NK-92 (cell line): ENCODE results near the gene SSX3.
"Not testable (repeated sequence)": the region's sequence is repeated elsewhere in the genome, so short reads cannot be mapped to it uniquely, and the experiment has no call there.

Experiments used
- DNase-seq: peaks from one replicate; lab custom pipeline; 2025; ENCODE audit not compliant: unreplicated experiment; lab: John Stamatoyannopoulos, UW

SSX3 gene, protein sequence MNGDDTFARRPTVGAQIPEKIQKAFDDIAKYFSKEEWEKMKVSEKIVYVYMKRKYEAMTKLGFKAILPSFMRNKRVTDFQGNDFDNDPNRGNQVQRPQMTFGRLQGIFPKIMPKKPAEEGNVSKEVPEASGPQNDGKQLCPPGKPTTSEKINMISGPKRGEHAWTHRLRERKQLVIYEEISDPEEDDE

DNA sequence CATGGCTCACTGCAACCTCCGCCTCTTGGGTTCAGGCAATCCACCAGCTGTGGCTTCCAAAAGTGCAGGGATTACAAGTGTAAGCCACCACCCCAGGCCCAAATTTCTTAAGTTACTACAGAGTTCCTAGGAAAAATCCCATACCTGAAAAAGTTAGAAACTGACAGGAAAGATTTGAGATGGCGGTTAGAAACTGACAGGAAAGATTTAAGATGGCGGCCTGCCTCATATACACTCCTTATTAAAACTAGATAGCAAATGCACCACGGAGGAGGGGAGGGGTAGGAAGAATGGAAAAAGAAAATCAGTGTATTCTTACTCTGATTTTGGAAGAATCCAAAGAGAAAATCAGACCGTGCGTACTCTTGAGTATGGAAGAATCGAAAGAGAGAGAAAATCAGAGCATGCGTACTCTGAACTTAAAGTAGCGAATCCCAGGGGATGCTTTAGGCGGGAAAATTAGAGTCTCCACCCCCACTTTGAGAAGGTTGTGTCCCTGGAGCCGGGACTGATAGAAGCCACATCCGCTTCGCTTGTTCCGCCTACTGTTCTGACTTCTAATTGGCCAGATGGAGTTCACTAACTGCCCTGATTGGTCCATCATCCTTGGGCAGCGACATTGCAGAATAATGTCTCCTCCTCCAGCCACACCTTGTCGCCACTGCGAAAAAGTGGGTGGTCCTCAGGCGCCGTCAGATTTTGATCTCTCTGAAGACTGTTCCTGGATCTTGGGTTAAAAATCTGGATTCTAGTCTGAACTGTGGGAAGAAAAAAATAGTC is at the start of gene SSX3:
Gene SSX3 (minus strand): TSS at position 389 of the 780 bp plus-strand sequence. CDS start 1,454 bp downstream, outside the sequence.
- not testable (repeated sequence) for DNase-seq

DNA sequence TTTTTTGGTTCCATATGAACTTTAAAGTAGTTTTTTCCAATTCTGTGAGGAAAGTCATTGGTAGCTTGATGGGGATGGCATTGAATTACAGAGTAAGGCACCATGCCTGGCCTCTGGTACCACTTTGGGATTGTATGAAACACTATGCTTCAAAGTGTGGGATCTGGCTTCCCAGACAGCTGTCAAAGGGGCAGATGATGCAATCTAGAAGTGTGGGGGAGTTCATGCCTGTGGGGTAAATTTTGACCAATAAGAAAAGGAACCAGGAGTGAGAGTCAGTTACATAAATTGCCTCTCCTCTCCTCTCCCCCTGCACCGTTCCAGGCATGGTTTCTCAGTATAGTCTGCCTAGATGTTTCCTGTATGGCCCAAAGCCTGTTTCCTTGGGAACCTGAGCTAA is 41.3 kb upstream of the SSX3 start:
- not testable (repeated sequence) for DNase-seq

DNA sequence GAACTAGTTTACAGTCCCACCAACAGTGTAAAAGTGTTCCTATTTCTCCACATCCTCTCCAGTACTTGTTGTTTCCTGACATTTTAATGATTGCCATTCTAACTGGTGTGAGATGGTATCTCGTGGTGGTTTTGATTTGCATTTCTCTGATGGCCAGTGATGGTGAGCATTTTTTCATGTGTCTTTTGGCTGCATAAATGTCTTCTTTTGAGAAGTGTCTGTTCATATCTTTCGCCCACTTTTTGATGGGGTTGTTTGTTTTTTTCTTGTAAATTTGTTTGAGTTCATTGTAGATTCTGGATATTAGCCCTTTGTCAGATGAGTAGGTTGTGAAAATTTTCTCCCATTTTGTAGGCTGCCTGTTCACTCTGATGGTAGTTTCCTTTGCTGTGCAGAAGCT is 40.4 kb upstream of the SSX3 start:
- DNase-seq, result not testable (repeated sequence)

DNA sequence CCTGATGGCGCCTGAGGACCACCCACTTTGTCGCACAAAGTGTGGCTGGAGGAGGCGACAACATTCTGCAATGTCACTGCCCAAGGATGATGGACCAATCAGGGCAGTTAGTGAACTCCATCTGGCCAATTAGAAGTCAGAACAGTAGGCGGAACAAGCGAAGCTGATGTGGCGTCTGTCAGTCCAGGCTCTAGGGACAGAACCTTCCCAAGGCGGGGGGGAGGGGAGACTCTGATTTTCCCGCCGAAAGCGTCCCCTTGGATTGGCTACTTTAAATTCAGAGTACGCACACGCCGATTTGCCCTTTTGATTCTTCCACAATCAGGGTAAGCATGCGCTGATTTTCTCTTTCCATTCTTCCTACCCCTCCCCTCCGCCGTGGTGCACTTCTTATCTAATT is 26.7 kb upstream of the SSX3 start, which contains the start of gene SSX4:
Gene SSX4 (plus strand): TSS at position 301 of the 400 bp plus-strand sequence. CDS start 515 bp downstream, outside the sequence.
- not testable (repeated sequence) for DNase-seq

DNA sequence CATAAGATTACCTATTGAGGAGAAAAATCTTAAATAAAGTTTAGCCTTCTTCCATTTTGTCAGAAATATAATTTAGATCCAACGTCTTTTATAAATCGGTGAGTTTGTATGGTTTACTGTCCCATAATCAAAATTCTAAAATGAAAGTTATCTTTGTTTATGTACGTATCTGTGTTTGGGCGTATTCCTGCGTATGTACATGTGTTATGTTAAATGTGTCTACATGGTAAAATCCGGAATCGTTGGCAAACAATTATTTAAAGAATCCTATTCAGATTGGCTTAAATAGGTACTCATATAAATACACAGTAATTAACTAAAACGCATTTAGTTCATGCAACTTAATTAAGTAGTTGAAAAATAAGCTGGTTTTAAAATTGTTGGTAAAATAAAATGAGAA is 13.9 kb upstream of the SSX3 start:
- not testable (repeated sequence) for DNase-seq

DNA sequence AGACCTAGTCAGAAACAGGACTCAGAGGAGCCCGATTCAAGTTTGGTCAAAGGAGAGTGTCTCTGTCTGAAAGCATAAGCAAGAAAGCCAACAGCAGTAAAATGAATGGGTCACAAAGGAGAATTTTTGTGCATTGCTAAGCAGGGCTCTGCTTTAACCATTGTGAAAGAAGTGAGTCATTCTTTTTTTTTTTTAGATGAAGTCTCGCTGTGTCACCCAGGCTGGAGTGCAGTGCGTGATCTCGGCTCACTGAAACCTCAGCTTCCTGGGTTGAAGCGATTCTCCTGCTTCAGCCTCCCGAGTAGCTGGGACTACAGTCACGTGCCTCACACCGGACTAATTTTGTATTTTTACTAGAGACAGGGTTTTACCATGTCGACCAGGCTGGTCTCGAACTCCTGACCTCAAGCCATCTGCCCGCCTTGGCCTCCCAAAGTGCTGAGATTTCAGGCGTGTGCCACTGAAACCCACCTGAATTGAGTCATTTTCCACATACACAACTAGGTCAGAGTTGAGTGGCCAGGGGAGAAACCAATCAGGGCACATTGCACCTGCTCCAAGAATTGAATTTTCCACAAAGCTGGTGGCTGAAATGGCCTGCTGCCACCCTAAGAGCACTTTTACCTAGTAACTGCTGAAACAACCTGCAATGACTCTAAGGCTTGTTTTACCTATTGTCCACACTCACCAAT is 11.4 kb upstream of the SSX3 start:
- not testable (repeated sequence) for DNase-seq

DNA sequence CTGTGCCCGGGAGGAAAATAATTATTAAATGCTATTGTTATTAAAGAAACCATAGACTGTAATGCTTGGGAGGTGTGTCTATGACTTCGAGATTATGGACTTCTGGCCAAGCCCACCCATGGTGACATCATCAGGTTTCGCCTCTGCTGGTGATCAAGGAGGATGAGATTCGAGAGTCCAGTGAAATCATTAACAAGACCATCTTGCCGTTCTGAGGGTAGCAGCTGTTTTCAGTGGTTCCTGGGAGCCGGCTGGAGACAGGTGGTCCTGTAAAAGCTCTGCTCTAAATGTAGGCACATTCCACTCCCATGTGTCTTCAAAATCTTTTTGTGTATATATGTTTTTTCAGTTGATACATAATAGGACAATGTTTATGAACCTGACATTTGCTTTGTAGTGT is 2.8 kb upstream of the SSX3 start:
- not testable (repeated sequence) for DNase-seq

DNA sequence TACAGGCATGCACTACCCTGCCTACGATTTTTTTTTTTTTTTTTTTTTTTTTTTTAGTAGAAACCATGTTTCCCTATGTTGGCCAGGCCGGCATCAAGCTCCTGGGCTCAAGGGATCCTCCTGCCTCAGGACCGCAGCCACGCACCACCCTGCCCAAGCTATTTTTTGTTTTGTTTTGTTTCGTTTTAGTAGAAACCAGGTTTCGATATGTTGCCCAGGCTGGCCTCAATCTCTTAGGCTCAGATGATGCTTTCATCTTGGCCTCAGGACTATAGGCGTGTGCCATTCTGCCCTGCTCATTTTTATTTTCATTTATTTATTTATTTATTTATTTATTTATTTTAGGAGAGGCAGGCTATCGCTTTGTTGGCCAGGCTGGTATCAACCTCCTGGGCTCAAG is 1.2 kb upstream of the SSX3 start:
- DNase-seq, result no peak

DNA sequence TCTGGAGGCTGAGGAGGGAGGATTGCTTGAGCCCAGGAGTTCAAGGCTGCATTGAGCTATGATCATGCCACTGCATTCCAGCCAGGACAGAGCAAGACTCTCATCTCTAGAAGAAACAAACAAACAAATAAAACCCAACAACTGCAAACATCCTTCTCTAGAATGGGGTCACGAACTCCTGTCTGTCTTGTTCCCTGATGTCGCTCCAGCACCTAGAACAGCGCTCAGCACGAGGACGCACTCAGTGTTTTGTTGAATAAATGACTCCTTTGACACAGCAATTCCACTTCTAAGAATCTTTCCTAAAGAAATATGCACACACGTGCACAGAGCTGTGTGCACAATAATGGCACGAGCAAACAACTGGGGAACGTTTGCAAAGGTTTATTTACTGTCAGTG is 10.4 kb downstream of the SSX3 start:
- DNase-seq, result not testable (repeated sequence)

DNA sequence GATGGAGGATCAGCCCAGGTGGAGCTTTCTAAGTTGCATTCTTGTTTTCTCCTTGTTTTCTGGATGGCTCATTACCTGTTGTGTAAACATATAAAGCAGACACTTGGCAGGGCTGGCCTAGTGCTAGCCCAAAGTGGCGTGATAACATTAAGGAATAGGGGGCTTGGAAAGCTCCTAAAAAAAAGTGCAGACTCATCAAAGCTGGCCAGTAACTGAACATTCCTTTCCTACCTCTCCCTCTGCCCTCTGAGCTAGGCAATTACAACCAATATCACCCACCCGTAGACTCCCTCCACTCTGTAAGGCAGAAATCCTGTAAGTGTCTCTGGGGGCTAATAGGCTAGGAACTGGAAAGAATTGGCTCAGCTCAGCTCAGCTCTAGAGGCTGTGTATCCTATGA is 42.5 kb downstream of the SSX3 start:
- not testable (repeated sequence) for DNase-seq

DNA sequence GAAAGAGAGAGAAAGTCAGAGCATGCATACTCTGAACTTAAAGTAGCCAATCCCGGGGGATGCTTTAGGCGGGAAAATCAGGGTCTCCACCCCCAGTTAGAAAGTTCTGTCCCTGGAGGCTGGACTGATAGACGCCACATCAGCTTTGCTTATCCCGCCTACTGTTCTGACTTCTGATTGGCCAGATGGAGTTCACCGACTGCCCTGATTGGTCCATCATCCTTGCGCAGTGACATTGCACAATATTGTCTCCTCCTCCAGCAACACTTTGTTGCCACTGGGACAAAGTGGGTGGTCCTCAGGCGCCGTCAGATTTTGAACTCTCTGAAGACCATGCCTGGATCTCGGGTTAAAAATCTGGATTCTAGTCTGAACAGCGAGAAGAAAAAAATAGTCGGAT is 50.3 kb downstream of the SSX3 start:
- no peak for DNase-seq
